Heart left ventricle (tissue), 13 donors: ENCODE data around the gene STH.

Experiments used
- POLR2A ChIP-seq, 2 donors: fragments of 450-650 bp; IDR thresholded peaks; one replicate each; pipeline ENCODE4 v1.6.1; 2017; ENCODE audit warnings: antibody characterized with exemption in 2 of 2, mild to moderate bottlenecking in 2 of 2, moderate library complexity in 2 of 2
- TF ChIP-seq, protein P1 (sequence below), 12 donors: fragments of 200-600 bp; sonication (generic) in 4 of 12; IDR thresholded peaks; one replicate each; pipeline versions ENCODE4 v1.5.0 to v1.8.0; 2018 to 2022; ENCODE audit warnings: antibody characterized with exemption in 12 of 12, mild to moderate bottlenecking in 5 of 12
- donor health status: ischemic (EF 13 %, LVEDD 7.1; RV severe dilation, severe dysfunction).
- donor health status: DM: no; HTN: yes; CAD: no.
- donor health status: DM: no; HTN: no; CAD: no.
- donor health status: ischemic (EF 25% LVEDD 6.9; RV normal size, moderate dysfunction).
- donor health status: ischemic (EF 25% LVEDD 5.7; RV mildly dilated, moderate dysfunction).
- donor health status: ischemic (EF 35%, LVEDD 5.7; RV mildly dilated, moderate dysfunction).
- donor health status: nonischemic (EF 11% LVEDD 7.7; RV severe dilation, severe dysfunction).
- donor health status: DM: yes; HTN: yes; CAD: no.
- donor health status: PGD.
- donor health status: ischemic (EF 29% LVEDD 5.4; RV normal size, mild dysfunction).
- donor health status: nonischemic (EF 23%, LVEDD 6.1; RV moderate dilation, normal function).

DNA sequence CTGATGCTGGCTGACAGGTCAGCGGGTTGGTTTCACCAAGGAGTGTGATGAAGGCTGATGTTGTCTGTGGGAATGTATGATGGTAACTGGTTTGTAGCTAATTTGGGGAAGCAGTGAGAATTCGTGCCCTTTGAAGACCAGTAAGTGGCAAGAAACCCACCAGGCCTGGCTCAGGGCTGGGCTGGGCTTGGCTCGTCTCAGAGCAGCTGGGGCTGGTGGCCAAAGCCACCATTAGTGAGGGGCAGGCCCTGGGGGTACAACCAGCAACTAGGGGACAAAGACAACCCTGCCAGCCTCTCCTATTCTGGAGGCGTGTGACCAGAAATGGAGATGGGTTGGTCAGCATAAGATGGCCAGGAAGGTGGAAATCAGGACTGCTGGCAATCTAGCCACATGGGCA, 13.0 kb upstream of the STH start:
- TF ChIP-seq, protein P1, sequence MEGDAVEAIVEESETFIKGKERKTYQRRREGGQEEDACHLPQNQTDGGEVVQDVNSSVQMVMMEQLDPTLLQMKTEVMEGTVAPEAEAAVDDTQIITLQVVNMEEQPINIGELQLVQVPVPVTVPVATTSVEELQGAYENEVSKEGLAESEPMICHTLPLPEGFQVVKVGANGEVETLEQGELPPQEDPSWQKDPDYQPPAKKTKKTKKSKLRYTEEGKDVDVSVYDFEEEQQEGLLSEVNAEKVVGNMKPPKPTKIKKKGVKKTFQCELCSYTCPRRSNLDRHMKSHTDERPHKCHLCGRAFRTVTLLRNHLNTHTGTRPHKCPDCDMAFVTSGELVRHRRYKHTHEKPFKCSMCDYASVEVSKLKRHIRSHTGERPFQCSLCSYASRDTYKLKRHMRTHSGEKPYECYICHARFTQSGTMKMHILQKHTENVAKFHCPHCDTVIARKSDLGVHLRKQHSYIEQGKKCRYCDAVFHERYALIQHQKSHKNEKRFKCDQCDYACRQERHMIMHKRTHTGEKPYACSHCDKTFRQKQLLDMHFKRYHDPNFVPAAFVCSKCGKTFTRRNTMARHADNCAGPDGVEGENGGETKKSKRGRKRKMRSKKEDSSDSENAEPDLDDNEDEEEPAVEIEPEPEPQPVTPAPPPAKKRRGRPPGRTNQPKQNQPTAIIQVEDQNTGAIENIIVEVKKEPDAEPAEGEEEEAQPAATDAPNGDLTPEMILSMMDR (IDR thresholded peaks at IDR 0.05) = no peak
- TF ChIP-seq POLR2A (IDR thresholded peaks at IDR 0.05) = no peak
